HCT116 (cell line): Measurements from ENCODE around the gene OGN. TPM values are rescaled to one million over a fixed set of nuclear protein-coding genes. Genes with fewer than 3 reads are reported as not detected.

Experiments
- ATAC-seq: fragments of 200-7000 bp; cut with Tn5 transposase; 2 replicates; pipeline ENCODE4 v1.9.1; 2020; ENCODE audit warnings: mild to moderate bottlenecking, moderate library complexity
- BruUV-seq: library from RNA; stranded (reverse); fragments of 400-500 nt; replicated peaks from 2 replicates; lab custom pipeline; 2021; lab: Mats Ljungman, UMichigan
- CTCF ChIA-PET: fragments of 300-600 bp; sonication (Branson Sonifier 250); formaldehyde crosslinking; loops from one replicate; lab custom pipeline; 2021; ENCODE audit warnings: antibody characterized with exemption; lab: Charles Lee
- POLR2A ChIA-PET: fragments of 300-600, 350-600 bp; sonication (Branson Sonifier 250); formaldehyde crosslinking; loops from one replicate; lab custom pipeline; 2021; ENCODE audit warnings: antibody characterized with exemption; lab: Charles Lee
- RAD21 ChIA-PET, 2 experiments: fragments of 300-600 bp; sonication (Branson Sonifier 250); formaldehyde crosslinking; loops; one replicate each; lab custom pipeline; 2023; ENCODE audit warnings: low total read pairs in 2 of 2; ENCODE audit not compliant: uncharacterized antibody in 2 of 2, unreplicated experiment in 2 of 2, low non-redundant PET in 1 of 2; lab: Charles Lee
- DNase-seq: peaks from one replicate; pipeline ENCODE4 v3.0.0-alpha.2; 2010; ENCODE audit warnings: low read depth, low spot score
- H2AFZ ChIP-seq: fragments of 200-600 bp; shearing (Covaris generic), sonication (generic); 2 replicates; pipeline ENCODE4 v1.6.1; 2017; ENCODE audit warnings: low read depth, mixed run types, mixed read lengths, antibody characterized with exemption, low read length; ENCODE audit not compliant: poor library complexity, severe bottlenecking
- H3K27ac ChIP-seq: 2 replicates; pipeline ENCODE4 v1.5.1; 2012; ENCODE audit warnings: low read depth, low read length
- H3K27me3 ChIP-seq: fragments of 200-600 bp; sonication (generic); 2 replicates; pipeline ENCODE4 v1.6.1; 2016; ENCODE audit warnings: mixed run types, low read length, mixed read lengths; ENCODE audit not compliant: insufficient read depth
- H3K36me3 ChIP-seq, 2 experiments: fragments of 200-500 bp in 1 of 2; fragments of 200-600 bp in 1 of 2; sonication (Bioruptor generic) in 1 of 2; sonication (generic) in 1 of 2; 2 replicates each; pipeline versions ENCODE4 v1.5.1 to v1.6.1; 2014 to 2016; ENCODE audit warnings: low read length in 2 of 2, inconsistent platforms in 1 of 2, mixed read lengths in 1 of 2, mixed run types in 1 of 2; ENCODE audit not compliant: insufficient read depth in 2 of 2, control insufficient read depth in 1 of 2
- H3K4me1 ChIP-seq, 2 experiments: fragments of 200-600 bp in 1 of 2; sonication (generic) in 1 of 2; 2 replicates each; pipeline versions ENCODE4 v1.5.1 to v1.6.1; 2012 to 2017; ENCODE audit warnings: low read length in 2 of 2, inconsistent platforms in 1 of 2, mild to moderate bottlenecking in 1 of 2, mixed read lengths in 1 of 2, mixed run types in 1 of 2, moderate library complexity in 1 of 2; ENCODE audit not compliant: insufficient read depth in 2 of 2, control insufficient read depth in 1 of 2
- H3K4me2 ChIP-seq: fragments of 200-600 bp; sonication (generic); 2 replicates; pipeline ENCODE4 v1.6.1; 2017; ENCODE audit warnings: mixed run types, low read length, mixed read lengths
- H3K4me3 ChIP-seq, 2 experiments: fragments of 200-600 bp in 1 of 2; sonication (generic) in 1 of 2; replicated peaks in 1 of 2; 2 replicates each; pipeline ENCODE4 v1.5.1; 2011 to 2016; ENCODE audit warnings: low read length in 2 of 2, control low read depth in 1 of 2, low read depth in 1 of 2, mild to moderate bottlenecking in 1 of 2, mixed read lengths in 1 of 2, mixed run types in 1 of 2
- H3K79me2 ChIP-seq: fragments of 200-600 bp; sonication (generic); 2 replicates; pipeline ENCODE4 v1.6.1; 2017; ENCODE audit warnings: mild to moderate bottlenecking, mixed run types, low read length, moderate library complexity, mixed read lengths; ENCODE audit not compliant: insufficient read depth
- H3K9ac ChIP-seq: fragments of 200-600 bp; sonication (generic); 2 replicates; pipeline ENCODE4 v1.6.1; 2016; ENCODE audit warnings: low read length, mixed read lengths
- H3K9me2 ChIP-seq: fragments of 200-600 bp; sonication (generic), shearing (Covaris generic); 2 replicates; pipeline ENCODE4 v1.6.1; 2017; ENCODE audit warnings: mixed run types, mild to moderate bottlenecking, moderate library complexity; ENCODE audit not compliant: insufficient read depth
- H3K9me3 ChIP-seq, 2 experiments: fragments of 200-500 bp in 1 of 2; fragments of 200-600 bp in 1 of 2; sonication (Bioruptor generic) in 1 of 2; sonication (generic) in 1 of 2; 2 replicates each; pipeline ENCODE4 v1.6.1; 2014 to 2017; ENCODE audit warnings: low read length in 2 of 2, mixed read lengths in 2 of 2, inconsistent platforms in 1 of 2, low read depth in 1 of 2, mild to moderate bottlenecking in 1 of 2, mixed run types in 1 of 2, moderate library complexity in 1 of 2; ENCODE audit not compliant: control insufficient read depth in 1 of 2, insufficient read depth in 1 of 2
- H4K20me1 ChIP-seq: fragments of 200-600 bp; sonication (generic), shearing (Covaris generic); 2 replicates; pipeline ENCODE4 v1.6.1; 2017; ENCODE audit warnings: mixed run types, mild to moderate bottlenecking, moderate library complexity; ENCODE audit not compliant: insufficient read depth
- ATF3 ChIP-seq: IDR thresholded peaks from 2 replicates; pipeline ENCODE4 v1.6.1; 2012
- ELF1 ChIP-seq: IDR thresholded peaks from 2 replicates; pipeline ENCODE4 v1.6.1; 2012; ENCODE audit warnings: low read depth, borderline replicate concordance
- EZH2 ChIP-seq: fragments of 200-600 bp; sonication (generic); IDR thresholded peaks from 2 replicates; pipeline ENCODE4 v1.6.1; 2017; ENCODE audit warnings: antibody characterized with exemption, mixed run types
- EZH2phosphoT487 ChIP-seq: fragments of 200-600 bp; IDR thresholded peaks from 2 replicates; pipeline ENCODE4 v1.6.1; 2018; ENCODE audit warnings: antibody characterized with exemption, borderline replicate concordance
- FOSL1 ChIP-seq: IDR thresholded peaks from 2 replicates; pipeline ENCODE4 v1.6.1; 2012; ENCODE audit warnings: low read depth
- JUND ChIP-seq: IDR thresholded peaks from 2 replicates; pipeline ENCODE4 v1.6.1; 2012
- POLR2A ChIP-seq: IDR thresholded peaks from 2 replicates; pipeline ENCODE4 v1.7.0; 2011; ENCODE audit warnings: borderline replicate concordance; ENCODE audit not compliant: insufficient read depth, insufficient read length; ENCODE audit errors: extremely low read depth
- POLR2AphosphoS5 ChIP-seq: IDR thresholded peaks from 2 replicates; pipeline ENCODE4 v1.6.1; 2011; ENCODE audit warnings: mild to moderate bottlenecking, low read depth, low read length, moderate library complexity
- TCF7L2 ChIP-seq: IDR thresholded peaks from 2 replicates; pipeline ENCODE4 v1.7.0; 2011; ENCODE audit warnings: borderline replicate concordance, inconsistent platforms; ENCODE audit not compliant: insufficient read depth, insufficient read length; ENCODE audit errors: extremely low read depth
- ZBTB33 ChIP-seq: IDR thresholded peaks from 2 replicates; pipeline ENCODE4 v1.6.1; 2011; ENCODE audit warnings: mild to moderate bottlenecking, low read length, moderate library complexity; ENCODE audit not compliant: insufficient replicate concordance; ENCODE audit errors: extremely low read depth
- ZNF274 ChIP-seq: fragments of 200-500 bp; sonication (Bioruptor generic); IDR thresholded peaks from 2 replicates; pipeline ENCODE4 v1.6.1; 2014; ENCODE audit warnings: mild to moderate bottlenecking, low read depth, low read length, inconsistent platforms
- intact Hi-C: fragments of 100-400 bp; cut with micrococcal nuclease; formaldehyde crosslinking; loops from 2 replicates; pipeline ENCODE4 v1.10.0; 2022
- total RNA-seq: library from RNA; stranded (reverse); gene quantifications from one replicate; pipeline ENCODE4 v1.2.1, GENCODE V29; 2021; ENCODE audit not compliant: unreplicated experiment
- TF ChIP-seq, protein P1 (sequence below), 3 experiments: fragments of 200-600 bp in 1 of 3; sonication (generic) in 1 of 3; IDR thresholded peaks in 2 of 3; conservative IDR thresholded peaks in 1 of 3; 2 replicates each; pipeline ENCODE4 v1.5.1; 2012 to 2017; ENCODE audit warnings: low read depth in 2 of 3, low read length in 2 of 3, antibody characterized with exemption in 1 of 3, borderline replicate concordance in 1 of 3, control low read depth in 1 of 3, mild to moderate bottlenecking in 1 of 3, mixed read lengths in 1 of 3, mixed run types in 1 of 3, moderate library complexity in 1 of 3; ENCODE audit not compliant: insufficient read depth in 1 of 3

Gene OGN
- total RNA-seq, 1 experiment from 2014 or later: 0.15 TPM

DNA sequence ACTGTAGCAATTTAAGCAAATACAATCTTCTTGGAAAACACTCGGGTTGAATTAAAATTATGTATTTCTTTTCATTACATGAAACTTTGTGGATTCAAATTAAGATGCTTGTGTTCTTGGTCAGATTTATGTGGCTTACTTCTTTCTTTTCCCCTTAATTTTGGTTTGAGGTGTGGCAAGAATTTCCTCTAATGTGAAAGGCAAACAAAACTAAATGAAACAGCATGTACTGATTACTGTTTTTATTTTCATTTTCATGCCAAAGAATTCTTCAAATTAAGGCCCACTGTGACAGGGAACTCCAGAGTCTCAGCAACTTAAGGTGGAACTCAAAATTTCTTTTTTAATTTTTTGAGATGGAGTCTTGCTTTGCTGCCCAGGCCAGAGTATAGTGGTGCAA is 20.0 kb upstream of the OGN start, which contains the start of gene OMD:
Gene OMD (minus strand): TSS at position 132 of the 400 bp plus-strand sequence. CDS start 6,913 bp downstream, outside the sequence.
- ChIA-PET CTCF (interaction anchor here (1.2 kb wide), 1 partner anchor 15 kb away, joined by 3 read pairs; no protein-coding TSS in a partner anchor), POLR2A (no interaction called here)

More for the DNA sequence above, 20.0 kb upstream of the OGN start, which contains the start of gene OMD:
- Histone ChIP-seq H4K20me1 (no peaks in the 10 kb centered on the region), H3K9me3 (no peaks in the 10 kb centered on the region), H3K4me1 (no peaks in the 10 kb centered on the region), H3K79me2 (no peaks in the 10 kb centered on the region), H2AFZ (no peak within 1 kb of the TSS), H3K4me3 (no peak within 1 kb of the TSS), H3K27me3 (no peaks in the 10 kb centered on the region), H3K9me2 (no peaks in the 10 kb centered on the region), H3K27ac (no peak within 1 kb of the TSS), H3K9ac (no peak within 1 kb of the TSS), H3K4me2 (no peak within 1 kb of the TSS), H3K36me3 (no peaks in the 10 kb centered on the region)
- intact Hi-C loops: no loop called here
- no TSS peak for BruUV-seq
- TF ChIP-seq EZH2phosphoT487 (no peak), ELF1 (no peak), FOSL1 (no peak), JUND (no peak), EZH2 (no peak), POLR2A (no peak), ATF3 (no peak), ZNF274 (no peak), TCF7L2 (no peak), ZBTB33 (no peak), POLR2AphosphoS5 (no peak)
- TF ChIP-seq, protein P1, sequence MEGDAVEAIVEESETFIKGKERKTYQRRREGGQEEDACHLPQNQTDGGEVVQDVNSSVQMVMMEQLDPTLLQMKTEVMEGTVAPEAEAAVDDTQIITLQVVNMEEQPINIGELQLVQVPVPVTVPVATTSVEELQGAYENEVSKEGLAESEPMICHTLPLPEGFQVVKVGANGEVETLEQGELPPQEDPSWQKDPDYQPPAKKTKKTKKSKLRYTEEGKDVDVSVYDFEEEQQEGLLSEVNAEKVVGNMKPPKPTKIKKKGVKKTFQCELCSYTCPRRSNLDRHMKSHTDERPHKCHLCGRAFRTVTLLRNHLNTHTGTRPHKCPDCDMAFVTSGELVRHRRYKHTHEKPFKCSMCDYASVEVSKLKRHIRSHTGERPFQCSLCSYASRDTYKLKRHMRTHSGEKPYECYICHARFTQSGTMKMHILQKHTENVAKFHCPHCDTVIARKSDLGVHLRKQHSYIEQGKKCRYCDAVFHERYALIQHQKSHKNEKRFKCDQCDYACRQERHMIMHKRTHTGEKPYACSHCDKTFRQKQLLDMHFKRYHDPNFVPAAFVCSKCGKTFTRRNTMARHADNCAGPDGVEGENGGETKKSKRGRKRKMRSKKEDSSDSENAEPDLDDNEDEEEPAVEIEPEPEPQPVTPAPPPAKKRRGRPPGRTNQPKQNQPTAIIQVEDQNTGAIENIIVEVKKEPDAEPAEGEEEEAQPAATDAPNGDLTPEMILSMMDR (IDR thresholded peaks at IDR 0.05 in 2 of 3, conservative IDR thresholded peaks at IDR 0.05 in 1 of 3; ENCODE audit: borderline replicate concordance in 1 of 3, insufficient read depth in 1 of 3, low read depth in 2 of 3, low read length in 2 of 3): no peak
- ATAC-seq (no peak), DNase-seq (no peak)
- RAD21 ChIA-PET: no interaction called here
